Esophagus squamous epithelium (tissue), 4 donors: ENCODE data around the gene MXI1.

Experiments
- CTCF ChIP-seq, 6 experiments: fragments of 450-650 bp in 4 of 6; fragments of 200-600 bp in 2 of 6; sonication (generic) in 2 of 6; IDR thresholded peaks; one replicate each; pipeline ENCODE4 v1.5.1; 2016 to 2019; ENCODE audit warnings: antibody characterized with exemption in 6 of 6, mild to moderate bottlenecking in 4 of 6, moderate library complexity in 4 of 6
- POLR2A ChIP-seq, 4 donors: fragments of 450-650 bp; IDR thresholded peaks; one replicate each; pipeline ENCODE4 v1.6.1; 2017; ENCODE audit warnings: antibody characterized with exemption in 4 of 4, mild to moderate bottlenecking in 4 of 4, moderate library complexity in 3 of 4

DNA sequence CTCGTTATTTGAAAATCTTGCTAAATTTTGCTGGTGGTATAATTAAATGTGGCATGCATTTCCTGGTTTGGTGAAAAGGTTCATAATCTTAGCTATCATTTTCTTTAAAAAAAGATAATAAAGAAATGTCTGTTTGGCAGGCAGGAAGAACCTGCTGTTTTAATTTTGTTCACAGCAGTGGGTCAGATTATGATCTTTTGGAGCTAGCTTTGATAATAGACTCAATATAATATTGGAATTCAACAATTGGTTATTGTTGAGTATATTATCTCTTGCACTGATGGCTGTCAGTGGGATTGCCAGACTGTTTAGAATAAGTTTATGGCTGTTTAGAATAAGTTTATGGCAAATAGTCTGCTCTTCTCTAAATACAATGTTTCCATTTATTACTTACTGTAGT lies 35.1 kb downstream of the MXI1 start:
- no peak for TF ChIP-seq CTCF (IDR thresholded peaks at IDR 0.05)
- no peak for TF ChIP-seq POLR2A (IDR thresholded peaks at IDR 0.05)
